AG09309 (cell line): ENCODE data around the gene MMP21.
A peak's percentile ranks its signal among the peaks of the same experiment; 100 is the strongest.

Source experiments
- DNase-seq: peaks from one replicate; pipeline ENCODE4 v3.0.0-alpha.2; 2010; ENCODE audit warnings: low read depth
- H3K4me3 ChIP-seq: 2 replicates; pipeline ENCODE4 v1.5.1; 2011; ENCODE audit warnings: mild to moderate bottlenecking, low read depth, low read length, moderate library complexity; ENCODE audit not compliant: control insufficient read depth
- CTCF ChIP-seq: IDR thresholded peaks from 2 replicates; pipeline ENCODE4 v1.5.1; 2011; ENCODE audit warnings: mild to moderate bottlenecking, low read depth, low read length, inconsistent platforms; ENCODE audit not compliant: insufficient read depth, control insufficient read depth; ENCODE audit errors: missing control alignments

The MMP21 gene

GRCh38 chr10:125719173-125720001, 56.2 kb downstream of the MMP21 start, which contains the start of gene EDRF1:
TSS of gene EDRF1 (plus strand) at chr10:125719709. CDS start at chr10:125719808, 99 bp downstream.
- no peak for TF ChIP-seq CTCF
- H3K4me3 ChIP-seq = peak within 1 kb of the TSS; percentile 97

More at GRCh38 chr10:125719173-125720001, 56.2 kb downstream of the MMP21 start, which contains the start of gene EDRF1:
- peak; percentile 93 for DNase-seq
